Measurements from ENCODE around the gene ZNF688. TPM values are rescaled to one million over a fixed set of nuclear protein-coding genes. Genes with fewer than 3 reads are reported as not detected.

The ZNF688 gene
- total and polyA plus RNA-seq, 12 donors, result 6.3 to 23.8 (median 12.4) TPM

- Histone ChIP-seq H3K36me3 (peaks cover 0 to 13% (median 0%) of the 10 kb centered on the region in 9 donors), H3K4me1 (peaks cover 5 to 47% (median 17%) of the 10 kb centered on the region in 9 donors), H3K9me3 (no peaks in the 10 kb centered on the region), H3K4me3 (no peak overlapping the region), H3K27ac (no peak overlapping the region), H3K27me3 (no peaks in the 10 kb centered on the region)
- WGBS, 2 donors, result 68 to 70% methylated on average over 7 of the region's 7 CpGs
- ATAC-seq (no peak), DNase-seq (no peak)
- TF ChIP-seq, protein P1, sequence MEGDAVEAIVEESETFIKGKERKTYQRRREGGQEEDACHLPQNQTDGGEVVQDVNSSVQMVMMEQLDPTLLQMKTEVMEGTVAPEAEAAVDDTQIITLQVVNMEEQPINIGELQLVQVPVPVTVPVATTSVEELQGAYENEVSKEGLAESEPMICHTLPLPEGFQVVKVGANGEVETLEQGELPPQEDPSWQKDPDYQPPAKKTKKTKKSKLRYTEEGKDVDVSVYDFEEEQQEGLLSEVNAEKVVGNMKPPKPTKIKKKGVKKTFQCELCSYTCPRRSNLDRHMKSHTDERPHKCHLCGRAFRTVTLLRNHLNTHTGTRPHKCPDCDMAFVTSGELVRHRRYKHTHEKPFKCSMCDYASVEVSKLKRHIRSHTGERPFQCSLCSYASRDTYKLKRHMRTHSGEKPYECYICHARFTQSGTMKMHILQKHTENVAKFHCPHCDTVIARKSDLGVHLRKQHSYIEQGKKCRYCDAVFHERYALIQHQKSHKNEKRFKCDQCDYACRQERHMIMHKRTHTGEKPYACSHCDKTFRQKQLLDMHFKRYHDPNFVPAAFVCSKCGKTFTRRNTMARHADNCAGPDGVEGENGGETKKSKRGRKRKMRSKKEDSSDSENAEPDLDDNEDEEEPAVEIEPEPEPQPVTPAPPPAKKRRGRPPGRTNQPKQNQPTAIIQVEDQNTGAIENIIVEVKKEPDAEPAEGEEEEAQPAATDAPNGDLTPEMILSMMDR (IDR thresholded peaks at IDR 0.05), result no peak
- intact Hi-C loops (cut with DNase I), result loop anchor here in 1 of 10 donors (10.0 kb wide), 1 partner anchor 131 kb away; the partner anchor contains the start of gene DCTPP1
Measured at GRCh38 chr16:30565526-30565925, 6.0 kb downstream of the ZNF688 start.

GRCh38 chr16:30562021-30562420 lies 9.5 kb downstream of the ZNF688 start:
- peak overlapping the region in 9 of 10 donors; percentile 41 to 68 (median 59) for H3K4me3 ChIP-seq
- ATAC-seq, result no peak
- TF ChIP-seq, protein P1 (IDR thresholded peaks at IDR 0.05), result no peak
- 95% methylated on average over 14 of the region's 14 CpGs for WGBS, 2 donors
- intact Hi-C loops (cut with DNase I), result loop anchor here in 1 of 10 donors (10.0 kb wide), 1 partner anchor 127 kb away; the partner anchor contains the start of gene DCTPP1
- H3K27ac ChIP-seq, result peak overlapping the region; percentile 48 to 92 (median 84)
- no peaks in the 10 kb centered on the region for H3K27me3 ChIP-seq
- no peaks in the 10 kb centered on the region for H3K9me3 ChIP-seq
- DNase-seq, result no peak
- H3K4me1 ChIP-seq, result peaks cover 0 to 36% (median 16%) of the 10 kb centered on the region in 9 donors
- H3K36me3 ChIP-seq, result no peaks in the 10 kb centered on the region

DNA sequence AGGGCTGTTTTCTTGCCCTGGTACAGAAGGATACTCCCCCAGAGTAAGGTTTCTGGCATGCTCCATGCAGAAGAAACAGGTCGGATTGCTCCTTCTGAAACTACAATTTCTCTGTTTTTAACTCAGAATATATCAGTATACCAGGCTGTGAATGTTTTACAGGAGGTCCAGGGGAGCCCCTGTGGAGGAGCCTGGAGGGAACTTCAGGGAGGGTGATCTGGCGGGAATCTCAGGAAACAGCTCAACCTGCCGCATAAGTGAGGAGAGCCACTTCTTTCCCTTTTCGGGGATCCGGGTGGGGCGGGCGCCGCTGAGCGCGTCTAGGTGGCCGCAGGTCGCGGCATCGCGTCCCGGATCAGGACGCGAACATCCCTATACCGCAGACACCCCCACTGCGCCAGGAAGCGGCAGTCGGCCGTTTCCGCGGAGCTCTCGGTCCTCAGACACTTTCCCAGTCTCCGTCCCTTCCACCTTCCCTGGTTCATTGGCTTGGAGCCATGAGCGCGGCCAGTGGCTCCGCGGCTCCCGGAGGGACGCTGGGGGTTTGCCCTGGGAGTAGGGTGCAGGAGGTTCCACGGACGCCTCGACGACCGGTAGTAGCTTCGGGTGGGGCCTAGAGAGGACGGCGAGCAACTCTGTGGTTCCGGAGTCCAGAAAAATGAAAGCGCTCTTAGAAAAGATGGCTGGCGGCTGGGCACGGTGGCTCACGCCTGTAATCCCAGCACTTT lies 10.3 kb downstream of the ZNF688 start:
- intact Hi-C loops (cut with DNase I), result loop anchor here in 2 of 10 donors (2.0 to 10.0 kb wide), 2 partner anchors 24 to 126 kb away; partner anchors contain the start of genes DCTPP1 (in 1 of the 2) and ZNF785 (in 1 of the 2)

DNA sequence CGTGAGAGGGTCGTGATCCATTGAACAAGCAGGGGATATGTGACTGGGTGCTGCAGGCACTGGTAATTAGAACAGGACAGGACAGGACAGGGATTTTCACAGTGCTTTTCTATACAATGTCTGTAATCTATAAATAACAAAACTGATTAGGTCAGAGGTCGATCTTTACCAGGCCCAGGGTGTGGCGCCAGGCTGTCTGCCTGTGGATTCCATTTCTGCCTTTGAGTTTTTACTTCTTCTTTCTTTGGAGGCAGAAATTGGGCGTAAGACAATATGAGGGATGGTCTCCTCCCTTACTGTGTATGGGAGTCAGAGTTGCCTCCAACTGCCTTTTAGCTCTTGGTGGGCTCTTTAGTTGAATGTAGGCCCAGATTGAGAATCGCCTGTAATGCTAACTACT lies 11.8 kb downstream of the ZNF688 start:
- DNase-seq (no peak), ATAC-seq (no peak)
- Histone ChIP-seq H3K36me3 (peaks cover 0 to 21% (median 12%) of the 10 kb centered on the region in 9 donors), H3K27ac (peak overlapping the region in 1 of 10 donors; percentile 56), H3K9me3 (no peaks in the 10 kb centered on the region), H3K4me1 (peaks cover 0 to 49% (median 32%) of the 10 kb centered on the region in 9 donors), H3K27me3 (no peaks in the 10 kb centered on the region), H3K4me3 (no peak overlapping the region)
- intact Hi-C loops (cut with DNase I), result loop anchor here in 4 of 10 donors (1.0 to 10.0 kb wide), 5 partner anchors 11 to 125 kb away; partner anchors contain the start of genes ZNF747 (in 2 of the 4), DCTPP1 (in 1 of the 4), ZNF768 (in 1 of the 4) and ZNF785 (in 1 of the 4)
- TF ChIP-seq, protein P1 (IDR thresholded peaks at IDR 0.05), result no peak
- WGBS, 2 donors, result 88 to 94% methylated on average over 6 of the region's 6 CpGs

More for the DNA sequence above, 10.3 kb downstream of the ZNF688 start:
- no peaks in the 10 kb centered on the region for H3K27me3 ChIP-seq
- WGBS, 2 donors, result 11 to 20% methylated on average over 46 of the region's 46 CpGs
- peak in 2 of 8 donors; percentile 1 to 12 for ATAC-seq
- H3K36me3 ChIP-seq, result peaks cover 0 to 5% (median 0%) of the 10 kb centered on the region in 9 donors
- peak; percentile 43 to 63 for DNase-seq
- TF ChIP-seq, protein P1 (IDR thresholded peaks at IDR 0.05), result no peak
- no peaks in the 10 kb centered on the region for H3K9me3 ChIP-seq
- peak overlapping the region; percentile 7 to 68 (median 56) for H3K4me3 ChIP-seq
- peak overlapping the region; percentile 48 to 92 (median 84) for H3K27ac ChIP-seq
- peaks cover 0 to 43% (median 23%) of the 10 kb centered on the region in 9 donors for H3K4me1 ChIP-seq

Data from heart right ventricle (tissue), 16 donors.